ENCODE results near the gene RBBP7.

DNA sequence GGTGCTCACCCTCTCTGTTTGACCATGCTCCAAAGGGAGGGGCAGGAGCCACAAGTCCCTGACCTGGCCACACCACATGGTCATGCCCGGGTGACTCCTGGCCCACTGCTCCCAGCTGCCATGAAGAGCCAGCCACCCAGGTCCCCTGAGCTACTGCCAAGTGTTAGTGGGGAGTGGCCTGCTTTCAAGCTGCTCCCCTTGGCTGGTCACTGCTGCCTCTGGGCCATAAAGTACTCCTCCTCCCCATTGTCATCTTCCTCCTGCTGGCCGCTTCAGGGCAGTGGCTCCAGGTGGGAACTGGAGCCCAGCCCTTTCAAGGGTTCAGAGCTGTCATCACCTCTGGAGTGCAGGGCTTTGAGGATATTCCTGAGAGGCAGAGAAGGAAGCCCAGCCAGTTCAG is 27.3 kb upstream of the RBBP7 start:
- TF ChIP-seq CTCF (IDR thresholded peaks at IDR 0.05) (no peak), POLR2AphosphoS5 (IDR thresholded peaks at IDR 0.05) (no peak), POLR2A (IDR thresholded peaks at IDR 0.05) (no peak)
